NT2/D1 (cell line): ENCODE results near the gene ACTN2.

Experiments
- DNase-seq: peaks from one replicate; pipeline ENCODE4 v3.0.0-alpha.2; 2011; ENCODE audit warnings: low read depth, low spot score
- H3K27me3 ChIP-seq: 2 replicates; pipeline ENCODE4 v1.6.0; 2011; ENCODE audit warnings: mild to moderate bottlenecking; ENCODE audit not compliant: insufficient read length, insufficient read depth
- H3K36me3 ChIP-seq: 2 replicates; pipeline ENCODE4 v1.6.1; 2011; ENCODE audit warnings: mild to moderate bottlenecking, low read length, mixed read lengths; ENCODE audit not compliant: insufficient read depth, insufficient read length
- H3K4me1 ChIP-seq: 2 replicates; pipeline ENCODE4 v1.5.1; 2011; ENCODE audit not compliant: insufficient read depth, insufficient read length
- H3K4me3 ChIP-seq: 2 replicates; pipeline ENCODE4 v1.5.1; 2011; ENCODE audit warnings: low read depth; ENCODE audit not compliant: insufficient read length
- H3K9ac ChIP-seq: 2 replicates; pipeline ENCODE4 v1.6.0; 2011; ENCODE audit warnings: low read depth; ENCODE audit not compliant: insufficient read length
- H3K9me3 ChIP-seq: 2 replicates; pipeline ENCODE4 v1.5.1; 2011; ENCODE audit warnings: mild to moderate bottlenecking, low read length; ENCODE audit not compliant: insufficient read depth
- SUZ12 ChIP-seq: IDR thresholded peaks from 2 replicates; pipeline ENCODE4 v1.6.1; 2011; ENCODE audit not compliant: insufficient read length, insufficient read depth; ENCODE audit errors: extremely low read depth
- YY1 ChIP-seq: IDR thresholded peaks from 2 replicates; pipeline ENCODE4 v1.6.1; 2011; ENCODE audit not compliant: insufficient read length, insufficient read depth
- ZNF274 ChIP-seq: IDR thresholded peaks from 2 replicates; pipeline ENCODE4 v1.6.1; 2011; ENCODE audit warnings: mild to moderate bottlenecking, low read depth, low read length

The ACTN2 gene

DNA sequence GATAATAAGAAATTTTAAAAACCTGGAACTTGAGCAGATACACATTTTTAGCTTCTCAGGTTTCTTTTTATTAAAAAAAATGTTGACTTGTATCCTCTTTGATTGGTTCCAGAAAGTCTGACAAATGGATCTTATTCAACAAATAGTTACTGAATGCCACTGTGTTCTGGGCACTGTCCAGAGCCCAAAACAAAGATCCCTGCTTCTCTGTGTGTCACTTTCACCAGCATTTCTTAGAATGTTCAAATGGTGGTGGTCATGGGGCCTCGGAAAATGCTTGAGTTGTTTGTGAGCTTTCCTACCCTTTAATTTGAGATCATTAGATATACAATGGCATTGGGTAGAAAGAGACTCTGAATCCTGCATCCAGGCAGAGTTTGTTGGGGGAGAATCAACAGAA, 19.9 kb downstream of the ACTN2 start:
- H3K4me3 ChIP-seq = no peak overlapping the region
- no peaks in the 10 kb centered on the region for H3K9me3 ChIP-seq
- DNase-seq = no peak
- H3K9ac ChIP-seq = no peak overlapping the region
- H3K27me3 ChIP-seq = no peaks in the 10 kb centered on the region
- no peak for TF ChIP-seq SUZ12
- TF ChIP-seq YY1 = no peak
- TF ChIP-seq ZNF274 = no peak
- no peaks in the 10 kb centered on the region for H3K36me3 ChIP-seq
- no peaks in the 10 kb centered on the region for H3K4me1 ChIP-seq

- no peaks in the 10 kb centered on the region for H3K4me1 ChIP-seq
- no peaks in the 10 kb centered on the region for H3K27me3 ChIP-seq
- TF ChIP-seq ZNF274 = no peak
- no peak for TF ChIP-seq SUZ12
- TF ChIP-seq YY1 = no peak
- H3K4me3 ChIP-seq = no peak overlapping the region
- DNase-seq = no peak
- H3K36me3 ChIP-seq = no peaks in the 10 kb centered on the region
- H3K9ac ChIP-seq = no peak overlapping the region
- H3K9me3 ChIP-seq = peaks cover 16% of the 10 kb centered on the region; the same call in 1 of the 2 replicates
Observed at GRCh38 chr1:236710328-236710892, 24.1 kb downstream of the ACTN2 start.

DNA sequence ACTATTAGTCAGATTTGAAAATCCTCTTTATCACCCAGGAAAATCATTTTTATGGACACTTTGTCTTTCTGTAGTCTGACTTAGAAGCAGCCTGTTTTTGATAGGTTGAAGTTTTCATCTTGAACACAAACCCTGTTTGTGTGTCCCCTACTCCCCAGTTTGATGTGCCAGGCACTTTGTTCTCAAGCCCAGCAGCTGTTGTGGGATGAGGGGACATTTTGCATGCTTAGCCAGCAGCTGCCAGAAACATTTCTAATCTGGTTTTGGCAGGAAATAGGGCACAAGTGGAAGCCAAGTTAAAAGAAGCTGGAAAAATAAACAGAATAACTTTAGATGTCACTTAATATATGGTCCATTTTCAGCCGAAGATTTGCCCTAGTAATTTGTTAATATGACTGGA, 29.9 kb downstream of the ACTN2 start:
- no peak for TF ChIP-seq SUZ12
- no peak for TF ChIP-seq ZNF274
- TF ChIP-seq YY1 = no peak
- Histone ChIP-seq H3K9ac (no peak overlapping the region), H3K4me1 (no peaks in the 10 kb centered on the region), H3K4me3 (no peak overlapping the region), H3K27me3 (no peaks in the 10 kb centered on the region), H3K9me3 (peaks cover 18% of the 10 kb centered on the region; the same call in 1 of the 2 replicates), H3K36me3 (peaks cover 12% of the 10 kb centered on the region)
- DNase-seq = no peak

- Histone ChIP-seq H3K4me1 (no peaks in the 10 kb centered on the region), H3K9ac (no peak overlapping the region), H3K9me3 (peaks cover 17% of the 10 kb centered on the region; the same call in 1 of the 2 replicates), H3K27me3 (no peaks in the 10 kb centered on the region), H3K4me3 (no peak overlapping the region), H3K36me3 (peaks cover 17% of the 10 kb centered on the region)
- no peak for DNase-seq
- TF ChIP-seq ZNF274 (no peak), SUZ12 (no peak), YY1 (no peak)
Observed at GRCh38 chr1:236717811-236718210, 31.5 kb downstream of the ACTN2 start.

DNA sequence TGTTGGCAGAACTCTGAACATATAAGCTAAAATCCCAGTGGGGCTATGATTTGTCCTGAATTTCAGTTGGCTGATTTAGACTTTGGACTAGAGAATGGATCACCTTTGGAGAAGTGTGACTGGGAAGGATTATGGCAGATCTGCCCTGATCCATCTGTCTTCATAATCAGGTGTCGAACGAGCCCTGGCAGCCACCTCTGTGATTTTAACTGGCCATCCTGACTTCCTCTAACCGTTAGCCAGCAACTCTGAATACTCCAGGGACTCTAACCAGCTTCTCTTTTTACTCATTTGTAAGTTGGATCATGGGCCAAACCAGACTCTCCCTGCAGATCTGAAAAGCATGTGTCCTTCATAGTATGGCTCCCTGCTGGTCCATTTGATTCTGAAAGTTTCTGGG, 32.0 kb downstream of the ACTN2 start:
- Histone ChIP-seq H3K27me3 (no peaks in the 10 kb centered on the region), H3K9me3 (peaks cover 11% of the 10 kb centered on the region; the same call in 1 of the 2 replicates), H3K4me1 (no peaks in the 10 kb centered on the region), H3K4me3 (no peak overlapping the region), H3K9ac (no peak overlapping the region), H3K36me3 (peaks cover 17% of the 10 kb centered on the region)
- DNase-seq = no peak
- no peak for TF ChIP-seq ZNF274
- TF ChIP-seq YY1 = no peak
- no peak for TF ChIP-seq SUZ12

DNA sequence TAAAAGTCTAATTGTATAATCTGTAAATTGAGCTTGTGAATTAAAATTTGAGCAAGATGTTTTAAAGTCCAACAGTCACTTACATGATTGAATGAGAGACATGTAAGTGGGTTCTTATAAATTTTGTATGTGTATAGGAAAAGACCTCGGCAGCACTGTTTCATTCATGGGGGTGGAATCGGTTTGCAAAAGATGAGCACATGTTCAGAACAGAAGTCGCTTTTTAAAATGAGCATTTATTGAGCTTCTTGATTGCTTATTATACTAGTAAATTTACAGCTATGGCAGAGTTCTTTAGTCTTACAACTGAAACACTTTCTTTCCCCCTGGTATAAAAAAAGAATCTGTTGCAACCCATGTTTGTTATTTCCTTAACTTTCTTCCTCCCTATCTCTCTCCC, 33.9 kb downstream of the ACTN2 start:
- Histone ChIP-seq H3K9me3 (0 out of 2 replicates have a peak, but pooled peaks cover 5% of the 10 kb centered on the region), H3K9ac (no peak overlapping the region), H3K4me1 (peaks cover 3% of the 10 kb centered on the region), H3K4me3 (no peak overlapping the region), H3K27me3 (no peaks in the 10 kb centered on the region), H3K36me3 (peaks cover 17% of the 10 kb centered on the region)
- TF ChIP-seq ZNF274 (no peak), YY1 (no peak), SUZ12 (no peak)
- DNase-seq = no peak

DNA sequence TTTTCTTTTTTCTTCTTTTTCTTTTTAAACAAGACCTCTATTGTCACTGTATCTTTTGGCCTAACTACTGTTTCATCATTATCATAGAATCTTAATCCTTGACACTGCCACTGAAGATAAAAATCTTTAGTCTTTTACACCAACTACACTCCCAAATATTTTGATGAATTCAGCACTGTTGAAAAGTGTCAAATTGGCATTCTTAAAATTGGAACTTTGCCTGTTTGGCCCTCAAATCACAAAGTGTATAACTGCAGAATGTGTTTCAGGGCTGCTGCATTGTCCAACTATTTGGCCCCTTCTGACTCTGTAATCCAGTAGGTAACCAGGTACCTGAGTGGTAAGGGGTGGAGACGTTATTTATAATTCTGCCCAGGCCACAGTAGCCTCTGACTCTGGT, 34.3 kb downstream of the ACTN2 start:
- no peak overlapping the region for H3K9ac ChIP-seq
- 0 out of 2 replicates have a peak, but pooled peaks cover under 1% of the 10 kb centered on the region for H3K9me3 ChIP-seq
- H3K36me3 ChIP-seq = peaks cover 17% of the 10 kb centered on the region
- DNase-seq = no peak
- H3K4me1 ChIP-seq = peaks cover 3% of the 10 kb centered on the region
- no peaks in the 10 kb centered on the region for H3K27me3 ChIP-seq
- H3K4me3 ChIP-seq = no peak overlapping the region
- TF ChIP-seq YY1 (no peak), ZNF274 (no peak), SUZ12 (no peak)

GRCh38 chr1:236724049-236724448, 37.8 kb downstream of the ACTN2 start:
- no peak overlapping the region for H3K9ac ChIP-seq
- H3K36me3 ChIP-seq = peaks cover 5% of the 10 kb centered on the region
- no peak for TF ChIP-seq YY1
- TF ChIP-seq ZNF274 = no peak
- no peak for TF ChIP-seq SUZ12
- no peak for DNase-seq
- peaks cover 3% of the 10 kb centered on the region for H3K4me1 ChIP-seq
- H3K4me3 ChIP-seq = no peak overlapping the region
- no peaks in the 10 kb centered on the region for H3K27me3 ChIP-seq
- H3K9me3 ChIP-seq = no peaks in the 10 kb centered on the region
